ENCODE results near the gene HOXA6. TPM values are rescaled to one million over a fixed set of nuclear protein-coding genes. Genes with fewer than 3 reads are reported as not detected.

HOXA6 gene
- total and polyA plus RNA-seq, 10 of the 15 experiments (the other 5 are each of a cell fraction or from before 2014, with no cell fraction given) = 0.08 TPM; not detected in 9

GRCh38 chr7:27098578-27099451 lies 48.8 kb downstream of the HOXA6 start (continued):
- TF ChIP-seq HSF1 (IDR thresholded peaks at IDR 0.05; ENCODE audit: low read depth, low read length) = no peak
- no peak for TF ChIP-seq EGR1 (IDR thresholded peaks at IDR 0.05; ENCODE audit: borderline replicate concordance in 1 of 2, low read depth in 2 of 2, low read length in 2 of 2)
- no peak for TF ChIP-seq EP300 (IDR thresholded peaks at IDR 0.05; ENCODE audit: borderline replicate concordance in 1 of 2, control insufficient read depth in 1 of 2, low read depth in 2 of 2, low read length in 2 of 2)
- no peak for TF ChIP-seq EED (IDR thresholded peaks at IDR 0.05; ENCODE audit: low read depth)
- no peak for TF ChIP-seq SUZ12 (IDR thresholded peaks at IDR 0.05; ENCODE audit: unreplicated experiment)
- TF ChIP-seq MLLT1 (IDR thresholded peaks at IDR 0.05) = no peak
- TF ChIP-seq SMAD5 (IDR thresholded peaks at IDR 0.05; ENCODE audit: low read depth) = no peak
- no peak for TF ChIP-seq ESRRA (IDR thresholded peaks at IDR 0.05; ENCODE audit: low read length)
- TF ChIP-seq ATF7 (IDR thresholded peaks at IDR 0.05; ENCODE audit: low read depth) = no peak

Data from GM12878 (cell line).